ENCODE data around the gene HCN4.

The HCN4 gene

DNA sequence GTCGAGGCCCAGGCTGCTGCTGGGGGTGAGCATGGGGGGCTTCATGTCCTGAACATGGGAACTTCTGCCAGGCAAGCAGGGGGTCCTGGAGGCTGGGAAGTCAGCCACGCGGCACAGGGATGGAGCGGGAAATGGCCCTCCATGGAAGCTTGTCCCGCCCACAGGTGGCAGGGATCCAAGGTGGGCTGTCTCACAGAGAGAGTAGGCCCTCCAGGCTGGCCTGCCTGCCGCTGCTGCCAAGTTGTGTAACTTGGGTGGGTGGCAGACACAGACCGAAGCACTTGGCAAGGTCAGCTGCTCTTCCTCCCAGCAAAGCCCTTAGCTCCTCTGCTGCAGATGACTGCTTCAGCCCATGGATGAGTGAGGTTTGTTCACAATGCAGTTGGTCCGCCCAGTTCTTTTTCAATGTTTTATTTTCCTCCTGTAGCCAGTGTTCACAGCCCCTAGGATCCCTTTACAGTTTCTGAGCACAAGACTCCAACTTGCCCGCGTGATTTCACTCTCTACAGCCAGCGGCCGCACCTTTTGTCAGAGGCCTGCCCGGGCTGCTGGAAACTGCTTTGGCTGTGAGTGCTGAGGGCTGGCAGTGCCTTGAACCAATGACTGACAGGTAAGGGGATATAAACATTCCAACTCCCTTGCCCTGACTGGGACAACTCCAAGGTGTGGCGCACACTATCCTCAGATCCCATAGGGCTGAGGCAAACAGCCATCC, 26.7 kb downstream of the HCN4 start:
- no peak for DNase-seq

GRCh38 chr15:73340502-73341192, 28.1 kb downstream of the HCN4 start:
- no peak for DNase-seq

DNA sequence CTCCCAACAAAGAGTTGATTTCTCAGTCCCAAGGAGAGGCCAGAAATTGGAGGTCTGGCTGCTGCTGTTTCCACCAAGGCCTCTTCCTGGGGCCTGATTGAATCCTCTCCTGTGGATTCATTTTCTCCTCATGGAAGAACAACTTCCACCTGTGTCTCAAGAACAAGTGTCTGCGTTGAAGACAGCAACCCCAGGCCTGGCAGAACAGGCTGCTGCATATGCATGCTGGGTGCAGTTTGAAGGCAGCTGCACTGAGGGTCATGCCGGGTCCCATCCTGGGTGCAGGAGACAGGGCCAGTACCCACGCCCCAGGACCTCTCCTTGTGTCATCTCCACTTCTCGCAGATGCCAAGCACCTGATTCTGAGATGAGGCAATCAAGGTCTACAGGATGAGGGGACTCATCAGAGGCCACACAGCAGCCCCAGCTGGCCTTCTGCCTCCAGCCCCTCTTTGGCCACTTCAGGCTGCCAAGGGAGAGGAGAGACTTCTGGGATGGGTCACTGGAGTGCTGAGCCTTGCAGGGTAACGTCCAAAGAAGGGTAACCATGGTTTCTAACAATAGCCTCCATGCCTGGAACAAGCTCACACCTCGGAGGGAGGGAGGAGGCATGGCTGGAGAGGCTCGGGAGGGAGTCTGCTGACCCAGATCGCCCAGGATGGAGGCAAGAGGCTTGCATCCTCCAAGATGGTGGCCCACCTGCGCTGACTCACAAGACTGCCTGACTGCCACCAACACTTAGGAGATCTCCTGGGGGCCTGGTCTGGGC, 30.0 kb downstream of the HCN4 start:
- no peak for DNase-seq

GRCh38 chr15:73338058-73338457, 30.7 kb downstream of the HCN4 start:
- DNase-seq = no peak

DNA sequence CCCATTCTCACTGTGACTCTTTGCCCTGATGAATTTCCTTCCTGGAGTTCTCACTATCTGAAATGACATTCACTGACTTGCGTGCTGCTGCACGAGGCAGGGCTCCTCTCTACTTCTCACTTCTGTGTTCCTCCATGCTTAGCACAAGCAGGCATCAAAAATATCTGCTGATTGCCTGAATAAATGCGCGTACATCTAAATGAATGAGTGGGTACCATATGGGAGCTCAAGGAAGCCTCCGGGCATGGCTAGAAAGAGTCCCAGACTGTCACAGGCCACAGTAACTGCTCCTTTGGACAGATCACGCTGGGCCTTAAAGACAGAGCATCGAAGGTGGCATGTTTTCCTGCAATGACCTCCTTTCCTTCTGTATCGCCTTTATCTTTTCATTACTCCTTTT, 31.6 kb downstream of the HCN4 start:
- no peak for DNase-seq

GRCh38 chr15:73336756-73337155, 32.0 kb downstream of the HCN4 start:
- no peak for DNase-seq

- no peak for DNase-seq
These were observed 33.3 kb downstream of the HCN4 start for GRCh38 chr15:73335471-73335870.

DNA sequence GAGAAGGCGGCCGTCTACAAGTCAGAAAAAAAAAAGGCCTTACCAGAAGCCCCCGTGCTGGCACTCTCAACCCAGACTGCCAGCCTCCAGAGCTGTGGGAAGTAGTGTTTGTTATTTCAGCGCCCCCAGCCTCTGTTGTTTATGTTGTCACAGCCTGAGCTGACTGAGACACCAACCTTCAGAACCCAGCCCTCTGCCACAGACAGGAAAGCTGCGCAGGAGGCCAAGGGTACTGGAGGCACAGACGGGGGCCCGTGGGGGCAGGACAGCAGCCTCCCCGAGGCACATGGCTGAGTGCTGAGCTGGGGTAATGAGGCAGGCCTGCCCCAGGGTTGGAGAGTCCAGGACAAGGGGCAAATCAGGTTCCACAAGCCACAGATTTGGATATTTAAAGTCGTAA, 33.7 kb downstream of the HCN4 start:
- DNase-seq = no peak

DNA sequence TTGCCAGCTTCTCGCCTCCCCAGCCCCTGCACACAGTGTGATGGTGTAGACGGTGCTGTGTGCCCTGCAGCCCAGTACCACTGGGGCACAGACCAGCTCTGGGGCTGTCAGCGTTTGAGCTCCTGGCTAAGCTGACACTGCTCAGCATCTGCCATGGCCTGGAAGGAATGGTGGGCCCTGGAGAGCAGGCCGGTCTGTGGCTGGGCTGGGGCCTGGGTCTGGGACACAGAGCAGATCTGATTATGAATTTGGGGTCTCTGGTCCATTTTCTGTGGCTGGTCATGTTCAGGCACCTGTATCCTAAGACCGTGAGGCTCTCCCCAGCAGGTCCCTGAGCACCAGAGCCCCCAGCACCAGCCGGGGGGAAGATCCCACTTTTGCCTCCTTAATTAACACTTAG, 34.7 kb downstream of the HCN4 start:
- DNase-seq = no peak

GRCh38 chr15:73333001-73333400, 35.8 kb downstream of the HCN4 start:
- DNase-seq = no peak

DNA sequence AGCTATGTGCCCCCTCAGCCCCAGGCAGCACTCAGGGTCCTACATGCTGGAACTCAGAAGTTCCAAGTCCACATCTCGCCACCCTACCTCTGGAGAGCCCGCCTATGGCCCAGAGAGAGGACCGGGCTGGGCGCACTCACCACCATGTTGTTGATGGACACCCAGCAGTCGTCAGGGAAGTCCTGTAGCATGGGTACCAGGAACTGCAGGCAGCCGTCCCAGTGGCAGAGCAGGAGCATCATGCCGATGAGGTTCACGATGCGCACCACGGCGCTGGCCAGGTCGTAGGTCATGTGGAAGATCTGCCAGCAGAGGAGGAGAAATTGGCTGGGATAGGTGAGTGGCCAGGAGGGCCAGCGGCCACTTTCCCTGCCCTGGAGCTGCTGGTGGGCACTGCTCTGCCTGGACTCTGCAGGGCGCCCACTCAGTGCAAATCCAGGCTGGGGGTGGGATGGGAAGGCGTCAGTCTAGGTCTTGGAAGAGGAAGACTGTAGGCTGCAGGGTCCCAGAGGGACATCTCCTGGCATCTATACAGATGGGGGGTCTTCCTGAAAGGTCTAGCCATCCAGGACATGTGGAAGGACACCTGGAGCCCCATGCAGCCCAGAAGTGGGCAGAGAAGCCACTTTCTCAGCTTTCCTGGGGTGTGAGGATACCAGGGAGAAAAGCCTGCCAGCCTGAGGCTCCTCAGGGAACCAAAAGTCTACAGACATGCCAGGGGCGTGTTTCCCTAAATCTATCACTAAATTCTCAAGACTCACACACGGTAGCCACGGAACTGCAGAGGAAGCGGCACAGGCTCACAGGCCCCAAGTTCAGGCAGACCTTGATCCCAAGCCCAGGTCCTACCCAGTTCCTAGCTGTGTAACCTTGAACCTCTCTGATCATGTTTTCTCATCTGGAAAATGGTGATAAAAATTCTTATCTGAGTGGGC, 36.5 kb downstream of the HCN4 start:
- no peak for DNase-seq

- no peak for DNase-seq
These were observed 37.3 kb downstream of the HCN4 start for GRCh38 chr15:73331501-73331900.

- DNase-seq = no peak
These were observed 38.3 kb downstream of the HCN4 start for GRCh38 chr15:73330206-73331051.

DNA sequence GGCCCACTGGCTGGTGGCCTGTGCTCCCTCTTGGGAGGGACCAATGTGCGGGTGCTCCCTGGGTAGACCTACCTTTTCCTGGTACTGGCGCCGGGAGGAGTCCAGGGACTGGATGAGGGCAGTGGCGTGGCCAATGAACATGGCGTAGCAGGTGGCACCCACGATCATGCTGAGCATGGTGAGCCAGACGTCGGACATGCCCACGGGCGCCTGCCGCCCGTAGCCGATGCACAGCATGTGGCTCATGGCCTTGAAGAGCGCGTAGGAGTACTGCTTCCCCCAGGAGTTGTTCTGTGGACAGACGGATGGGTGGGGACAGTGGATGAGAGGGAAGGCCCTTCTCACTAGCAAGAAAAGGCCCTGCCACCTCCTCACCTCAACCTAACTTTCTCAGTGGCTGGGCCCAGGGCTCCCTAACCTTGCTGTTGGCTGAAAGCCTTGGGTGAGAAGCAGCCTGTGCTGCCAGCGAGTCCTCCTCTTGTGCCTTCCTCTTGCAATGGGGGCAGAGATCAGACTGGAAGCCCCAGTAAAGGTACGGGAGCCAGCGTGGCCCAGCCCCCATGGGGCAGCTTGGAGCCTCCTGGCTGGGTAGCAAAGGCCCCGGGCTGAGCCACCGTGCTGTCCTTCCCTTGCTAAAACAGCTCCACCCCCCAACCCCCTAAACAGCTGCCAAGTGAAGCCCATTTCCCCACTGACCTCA, 39.1 kb downstream of the HCN4 start:
- DNase-seq = no peak

- no peak for DNase-seq
These were observed 39.8 kb downstream of the HCN4 start for GRCh38 chr15:73328981-73329380.

DNA sequence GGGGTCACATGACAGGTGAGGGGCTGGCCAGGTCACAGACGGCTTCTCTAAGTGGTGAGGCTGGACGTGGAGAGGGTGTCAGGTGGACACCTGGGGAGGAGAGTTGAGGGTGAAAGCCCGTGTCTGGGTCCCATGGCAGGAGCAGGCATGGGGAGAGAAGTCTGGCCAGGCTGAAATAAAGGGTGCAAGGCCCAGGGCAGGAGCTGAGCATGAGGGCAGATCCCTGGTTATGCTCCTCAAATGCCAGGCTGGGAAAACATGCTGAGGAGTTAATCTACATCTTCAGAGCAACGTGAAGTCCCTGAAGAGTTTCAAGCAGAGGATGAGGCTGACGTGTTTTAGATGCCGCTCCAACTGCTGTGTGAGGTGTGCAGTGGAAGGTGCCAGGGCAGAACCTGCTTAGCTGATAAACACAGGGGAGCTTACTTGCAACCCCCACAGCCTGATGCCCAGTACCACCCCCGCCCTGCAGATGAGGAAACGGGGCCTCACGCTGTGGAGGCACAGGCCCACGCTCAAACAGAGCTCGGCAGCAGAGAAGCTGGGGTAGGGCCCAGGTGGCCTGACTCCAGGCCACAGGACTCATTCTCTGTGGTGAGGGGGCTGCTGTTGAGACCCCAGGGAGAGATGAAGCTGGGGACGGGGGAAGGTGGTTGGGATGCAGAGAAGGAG, 40.5 kb downstream of the HCN4 start:
- no peak for DNase-seq

- no peak for DNase-seq
These were observed 42.6 kb downstream of the HCN4 start for GRCh38 chr15:73326157-73326556.

DNA sequence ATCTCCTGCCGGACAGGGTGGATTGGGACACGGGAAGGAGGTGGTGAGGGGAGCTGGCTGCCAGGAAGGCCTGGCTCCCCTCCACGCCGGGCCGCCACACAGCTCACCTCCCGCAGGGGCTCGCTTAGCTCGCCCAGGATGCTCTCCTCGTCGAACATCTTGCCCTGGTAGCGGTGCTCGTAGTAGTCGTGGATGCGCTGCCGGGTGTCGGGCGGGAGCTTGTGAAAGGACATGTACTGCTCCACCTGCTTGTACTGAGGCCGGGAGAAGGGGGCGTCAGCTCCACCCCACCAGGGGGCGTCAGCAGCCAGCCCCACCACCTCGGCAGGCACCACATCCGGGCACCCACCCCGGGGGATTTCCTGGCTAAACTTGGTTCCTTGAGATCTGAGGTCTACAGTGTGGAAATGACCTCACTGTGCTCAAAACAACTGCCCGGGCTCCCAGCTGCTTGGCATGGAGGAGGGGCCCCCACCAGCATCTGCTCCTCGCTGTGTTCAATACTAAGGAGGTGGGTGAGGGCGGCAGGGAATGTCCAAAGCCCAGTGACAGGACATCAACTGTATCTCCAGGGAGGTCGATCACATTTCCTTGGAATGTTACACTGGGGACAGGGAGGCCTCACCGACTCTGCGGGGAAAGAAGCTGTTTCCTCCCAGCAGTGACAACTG, 43.4 kb downstream of the HCN4 start:
- DNase-seq = peak; percentile 15

- DNase-seq = no peak
These were observed 44.1 kb downstream of the HCN4 start for GRCh38 chr15:73324496-73325170.
